NCI-H1417 (cell line): ENCODE measurements around the gene TBCD.

Experiments used
- DNase-seq, 3 experiments: peaks; one replicate each; lab custom pipeline; 2025; lab: John Stamatoyannopoulos, UW

TBCD gene

GRCh38 chr17:82887255-82888164 is 135.6 kb downstream of the TBCD start:
- no peak for DNase-seq

GRCh38 chr17:82888583-82889495 is 137.0 kb downstream of the TBCD start:
- DNase-seq: peak in 2 of 3 experiments; percentile 36 to 46

- peak in 2 of 3 experiments; percentile 23 to 65 for DNase-seq
Measured at GRCh38 chr17:82889496-82890338, 137.9 kb downstream of the TBCD start.

- DNase-seq: no peak
Measured at GRCh38 chr17:82890339-82890730, 138.5 kb downstream of the TBCD start.

- DNase-seq: no peak
Measured at GRCh38 chr17:82890926-82891678, 139.2 kb downstream of the TBCD start.

DNA sequence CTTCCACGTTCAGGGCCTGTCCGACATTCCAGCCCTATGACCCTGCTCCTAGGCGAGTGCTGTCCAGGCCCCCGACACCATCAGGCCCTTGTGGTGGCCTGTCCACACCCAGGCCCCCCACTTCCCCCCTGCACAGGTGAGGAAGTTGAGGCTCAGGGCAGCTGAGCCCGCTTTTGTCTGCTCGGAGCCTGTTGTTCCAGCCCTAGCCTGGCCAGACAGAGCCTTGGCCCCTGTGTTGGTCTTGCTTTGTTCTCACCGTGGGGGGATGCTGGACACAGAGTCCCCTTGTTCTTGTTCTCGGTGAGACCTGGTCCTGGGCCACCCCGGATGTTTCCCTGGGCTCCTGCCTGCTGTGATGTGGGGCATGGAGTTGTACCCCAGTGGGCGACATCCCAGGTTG is 140.0 kb downstream of the TBCD start:
- no peak for DNase-seq

DNA sequence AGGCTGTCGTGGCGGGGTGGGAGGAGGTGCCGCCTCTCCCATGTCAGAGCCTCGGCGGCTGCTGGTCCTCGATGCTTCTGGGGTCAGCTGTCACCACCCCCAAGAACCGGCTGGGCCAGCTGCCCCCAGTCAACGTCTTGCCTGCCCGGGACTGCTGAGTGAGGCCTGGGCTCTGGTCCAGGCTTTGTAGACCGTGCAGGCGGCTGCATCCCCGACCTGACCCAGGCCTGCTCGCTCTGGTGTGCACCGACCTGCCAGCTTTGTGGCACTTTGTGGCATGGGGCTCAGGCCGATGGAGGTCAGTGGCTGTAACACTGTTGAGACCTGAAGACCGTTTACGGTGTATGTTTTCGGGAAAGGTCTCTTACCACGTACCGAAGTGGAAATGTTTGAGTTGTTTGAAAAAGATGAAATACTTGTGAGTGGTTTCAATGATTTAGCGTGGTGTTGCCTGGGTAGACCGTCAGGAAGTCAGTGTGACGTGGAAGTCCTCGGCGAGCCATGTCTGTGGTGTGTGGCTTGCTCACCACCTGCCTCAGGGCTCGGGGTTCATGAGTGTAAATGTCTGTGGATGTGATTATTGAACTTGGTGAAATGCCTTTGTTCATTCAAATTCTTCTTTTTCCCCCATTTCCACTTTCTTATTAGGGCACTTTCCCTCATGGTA is 141.2 kb downstream of the TBCD start:
- no peak for DNase-seq

DNA sequence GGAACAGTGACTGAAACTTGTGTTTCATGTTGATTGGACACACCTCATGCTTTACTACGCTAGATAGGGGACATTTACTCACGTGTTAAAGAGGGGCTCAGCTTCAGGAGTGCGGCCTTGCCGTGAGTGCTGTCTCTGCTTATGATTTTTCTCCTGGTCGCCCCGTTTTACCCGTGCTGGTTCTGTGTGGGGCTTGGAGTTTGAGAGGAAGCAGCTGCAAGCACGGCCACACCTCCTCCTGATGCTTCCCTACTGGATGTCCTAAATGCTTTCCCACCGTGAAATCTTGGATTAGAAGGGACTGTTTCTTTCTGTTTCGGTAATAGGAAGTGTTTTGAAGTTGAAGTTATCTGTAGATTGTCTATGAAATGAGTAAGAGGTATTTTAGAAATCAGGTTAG is 141.9 kb downstream of the TBCD start:
- DNase-seq: no peak

- DNase-seq: no peak
Measured at GRCh38 chr17:82894389-82894788, 142.5 kb downstream of the TBCD start.

DNA sequence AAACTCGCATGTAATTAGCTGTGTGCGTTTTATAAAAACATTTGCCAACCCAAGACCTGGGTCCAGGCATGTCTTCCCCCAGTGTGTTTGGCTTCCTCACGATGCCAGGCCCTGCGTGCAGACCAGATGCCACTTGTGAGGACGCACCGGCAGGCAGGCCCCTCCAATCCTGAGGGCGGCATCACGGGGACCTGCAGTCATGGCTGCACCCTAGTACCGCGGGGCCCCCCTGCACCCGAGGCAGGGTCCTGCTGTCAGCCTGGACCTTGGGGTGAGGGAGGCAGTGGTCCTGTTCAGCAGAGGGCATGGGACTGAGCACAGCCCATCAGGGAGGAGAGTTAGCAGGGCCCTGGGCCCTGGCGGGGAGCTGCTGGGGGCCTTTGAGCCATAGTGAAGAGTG is 143.2 kb downstream of the TBCD start:
- no peak for DNase-seq

- DNase-seq: no peak
Measured at GRCh38 chr17:82896071-82897000, 144.5 kb downstream of the TBCD start.

DNA sequence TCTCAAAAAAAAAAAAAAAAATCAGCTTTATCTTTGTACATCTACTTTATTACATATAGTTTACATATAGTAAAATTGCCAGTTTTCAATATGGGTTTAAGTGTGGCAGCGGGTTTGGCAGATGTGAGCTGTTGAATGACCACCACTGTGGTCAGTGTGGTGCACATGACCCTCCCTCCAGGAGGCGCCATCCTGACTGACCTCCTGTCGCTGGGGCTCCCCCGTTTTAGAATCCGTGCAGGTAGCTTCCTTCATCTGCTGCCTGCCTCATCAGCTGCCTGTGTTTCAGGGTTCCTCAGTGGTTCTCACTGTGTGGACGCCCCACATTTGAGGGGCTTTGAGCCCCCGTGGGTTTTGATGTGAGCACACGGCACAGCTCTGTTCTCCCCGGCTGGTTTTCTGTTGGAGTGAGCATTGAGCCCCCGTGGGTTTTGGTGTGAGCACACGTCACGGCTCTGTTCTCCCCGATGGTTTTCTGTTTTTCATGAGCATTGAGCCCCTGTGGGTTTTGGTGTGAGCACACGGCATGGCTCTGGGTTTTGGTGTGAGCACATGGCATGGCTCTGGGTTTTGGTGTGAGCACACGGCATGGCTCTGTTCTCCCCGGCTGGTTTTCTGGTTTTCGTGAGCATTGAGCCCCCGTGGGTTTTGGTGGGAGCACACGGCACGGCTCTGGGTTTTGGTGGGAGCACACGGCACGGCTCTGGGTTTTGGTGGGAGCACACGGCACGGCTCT is 145.8 kb downstream of the TBCD start:
- no peak for DNase-seq

- no peak for DNase-seq
Measured at GRCh38 chr17:82898976-82899514, 147.2 kb downstream of the TBCD start.

GRCh38 chr17:82899941-82900340 is 148.1 kb downstream of the TBCD start:
- DNase-seq: no peak

- DNase-seq: no peak
Measured at GRCh38 chr17:82900741-82901140, 148.9 kb downstream of the TBCD start.

DNA sequence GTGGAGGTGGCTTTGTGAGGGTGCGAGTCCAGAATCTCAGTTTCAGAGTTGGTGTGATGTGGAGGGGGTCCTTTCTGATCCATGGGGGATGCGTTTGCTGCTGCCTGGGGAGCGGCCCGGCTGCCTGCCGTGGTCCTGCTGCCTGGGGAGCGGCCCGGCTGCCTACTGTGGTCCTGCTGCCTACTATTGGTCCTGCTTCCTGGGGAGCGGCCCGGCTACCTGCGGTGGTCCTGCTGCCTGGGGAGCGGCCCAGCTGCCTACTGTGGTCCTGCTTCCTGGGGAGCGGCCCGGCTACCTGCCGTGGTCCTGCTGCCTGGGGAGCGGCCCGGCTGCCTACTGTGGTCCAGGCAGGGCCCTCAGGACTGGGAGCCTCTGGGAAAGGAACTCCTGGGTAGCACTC is 149.5 kb downstream of the TBCD start:
- DNase-seq: no peak

DNA sequence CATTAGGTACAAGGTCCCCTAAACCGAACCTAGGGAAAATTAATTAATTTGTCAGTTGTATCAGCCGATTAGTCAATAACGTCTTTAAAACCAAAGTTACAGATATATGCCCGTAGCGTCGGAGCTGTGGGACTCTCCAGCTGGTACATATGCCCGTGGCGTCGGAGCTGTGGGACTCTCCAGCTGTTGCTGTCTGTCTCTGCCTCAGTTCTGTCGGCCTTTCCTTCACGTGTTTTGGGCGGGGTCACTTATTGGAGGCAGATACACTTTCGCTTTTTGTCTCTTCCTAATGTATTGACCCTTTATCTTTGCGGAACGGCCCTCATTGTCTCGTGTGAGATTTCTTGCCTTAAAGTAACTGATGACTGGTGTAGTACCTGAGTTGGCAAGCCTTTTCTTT is 150.0 kb downstream of the TBCD start:
- DNase-seq: no peak
